ENCODE data around the gene OR1D5.
A peak's percentile ranks its signal among the peaks of the same experiment; 100 is the strongest.

OR1D5 gene

GRCh38 chr17:3040882-3041281 is 22.5 kb downstream of the OR1D5 start:
- no peak overlapping the region for H3K4me3 ChIP-seq (ENCODE audit: low read length)
- H4K20me1 ChIP-seq (ENCODE audit: insufficient read depth, low read length), result no peaks in the 10 kb centered on the region
- no peak overlapping the region for H3K9ac ChIP-seq (ENCODE audit: low read length)
- H3K79me2 ChIP-seq (ENCODE audit: low read length), result no peaks in the 10 kb centered on the region
- no peaks in the 10 kb centered on the region for H3K9me3 ChIP-seq (ENCODE audit: insufficient read depth, low read length)
- H2AFZ ChIP-seq (ENCODE audit: low read depth, low read length), result no peak overlapping the region
- TF ChIP-seq, protein P1, sequence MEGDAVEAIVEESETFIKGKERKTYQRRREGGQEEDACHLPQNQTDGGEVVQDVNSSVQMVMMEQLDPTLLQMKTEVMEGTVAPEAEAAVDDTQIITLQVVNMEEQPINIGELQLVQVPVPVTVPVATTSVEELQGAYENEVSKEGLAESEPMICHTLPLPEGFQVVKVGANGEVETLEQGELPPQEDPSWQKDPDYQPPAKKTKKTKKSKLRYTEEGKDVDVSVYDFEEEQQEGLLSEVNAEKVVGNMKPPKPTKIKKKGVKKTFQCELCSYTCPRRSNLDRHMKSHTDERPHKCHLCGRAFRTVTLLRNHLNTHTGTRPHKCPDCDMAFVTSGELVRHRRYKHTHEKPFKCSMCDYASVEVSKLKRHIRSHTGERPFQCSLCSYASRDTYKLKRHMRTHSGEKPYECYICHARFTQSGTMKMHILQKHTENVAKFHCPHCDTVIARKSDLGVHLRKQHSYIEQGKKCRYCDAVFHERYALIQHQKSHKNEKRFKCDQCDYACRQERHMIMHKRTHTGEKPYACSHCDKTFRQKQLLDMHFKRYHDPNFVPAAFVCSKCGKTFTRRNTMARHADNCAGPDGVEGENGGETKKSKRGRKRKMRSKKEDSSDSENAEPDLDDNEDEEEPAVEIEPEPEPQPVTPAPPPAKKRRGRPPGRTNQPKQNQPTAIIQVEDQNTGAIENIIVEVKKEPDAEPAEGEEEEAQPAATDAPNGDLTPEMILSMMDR (IDR thresholded peaks at IDR 0.05; ENCODE audit: low read depth, low read length), result no peak
- TF ChIP-seq EZH2phosphoT487 (IDR thresholded peaks at IDR 0.05; ENCODE audit: low read depth), result no peak
- peaks cover 4% of the 10 kb centered on the region; the same call in 1 of the 2 replicates for H3K4me1 ChIP-seq (ENCODE audit: low read length)
- H3K27ac ChIP-seq (ENCODE audit: low read length), result no peak overlapping the region
- peaks cover 5% of the 10 kb centered on the region for H3K27me3 ChIP-seq (ENCODE audit: low read depth, low read length)
- no peaks in the 10 kb centered on the region for H3K36me3 ChIP-seq (replicated peaks; ENCODE audit: low read depth, low read length)
- H3K4me2 ChIP-seq (ENCODE audit: low read length), result no peak overlapping the region

DNA sequence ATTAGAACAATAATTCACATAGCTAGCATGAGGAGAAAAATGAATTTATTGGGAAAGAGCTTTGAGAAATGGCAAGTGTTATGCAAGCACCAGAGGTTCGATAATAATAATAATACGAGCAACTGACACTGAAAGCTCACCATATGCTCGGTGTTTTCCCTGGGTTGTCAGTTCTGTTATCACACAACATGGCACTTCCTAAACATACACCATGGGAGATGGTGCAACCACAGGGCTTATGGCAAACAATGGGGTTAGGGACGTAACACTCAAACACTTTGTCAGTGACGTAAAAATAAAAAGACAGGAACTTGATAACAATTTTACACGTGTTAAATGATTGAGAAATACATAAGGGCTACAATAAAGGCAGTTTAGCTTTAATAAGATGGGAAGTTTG is 23.7 kb downstream of the OR1D5 start:
- H3K4me3 ChIP-seq (ENCODE audit: low read length), result no peak overlapping the region
- H3K27ac ChIP-seq (ENCODE audit: low read length), result no peak overlapping the region
- no peaks in the 10 kb centered on the region for H3K79me2 ChIP-seq (ENCODE audit: low read length)
- no peak overlapping the region for H3K9ac ChIP-seq (ENCODE audit: low read length)
- no peak overlapping the region for H2AFZ ChIP-seq (ENCODE audit: low read depth, low read length)
- H4K20me1 ChIP-seq (ENCODE audit: insufficient read depth, low read length), result no peaks in the 10 kb centered on the region
- no peaks in the 10 kb centered on the region for H3K9me3 ChIP-seq (ENCODE audit: insufficient read depth, low read length)
- H3K4me2 ChIP-seq (ENCODE audit: low read length), result 0 out of 2 replicates have a peak overlapping the region, but pooled peaks have one; percentile 20
- H3K27me3 ChIP-seq (ENCODE audit: low read depth, low read length), result peaks cover 6% of the 10 kb centered on the region
- TF ChIP-seq, protein P1 (IDR thresholded peaks at IDR 0.05; ENCODE audit: low read depth, low read length), result no peak
- no peak for TF ChIP-seq EZH2phosphoT487 (IDR thresholded peaks at IDR 0.05; ENCODE audit: low read depth)
- H3K36me3 ChIP-seq (replicated peaks; ENCODE audit: low read depth, low read length), result no peaks in the 10 kb centered on the region
- H3K4me1 ChIP-seq (ENCODE audit: low read length), result peaks cover 4% of the 10 kb centered on the region; the same call in 1 of the 2 replicates

DNA sequence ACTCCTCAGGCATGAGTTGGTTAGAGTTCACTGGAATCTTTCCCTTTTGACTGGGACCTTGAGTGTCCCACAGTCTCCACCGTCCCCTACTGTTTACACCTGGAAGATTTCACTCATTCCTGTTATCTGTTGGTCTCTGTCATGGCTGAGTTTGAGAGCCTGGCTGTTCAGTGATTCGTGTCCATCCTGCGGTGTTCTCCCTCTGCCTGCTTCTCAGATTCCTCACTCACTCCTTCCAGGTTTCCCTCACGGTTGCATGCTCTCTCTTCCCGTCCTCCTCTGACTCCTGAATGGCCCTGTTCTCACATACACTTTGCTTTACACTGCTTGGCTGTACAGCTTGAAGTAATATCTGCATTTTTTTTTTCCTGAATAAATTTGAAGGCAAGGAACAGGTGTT is 24.5 kb downstream of the OR1D5 start:
- Histone ChIP-seq H2AFZ (ENCODE audit: low read depth, low read length) (no peak overlapping the region), H3K36me3 (replicated peaks; ENCODE audit: low read depth, low read length) (no peaks in the 10 kb centered on the region), H3K4me1 (ENCODE audit: low read length) (peaks cover 4% of the 10 kb centered on the region; the same call in 1 of the 2 replicates), H3K9me3 (ENCODE audit: insufficient read depth, low read length) (no peaks in the 10 kb centered on the region), H3K4me2 (ENCODE audit: low read length) (no peak overlapping the region), H3K4me3 (ENCODE audit: low read length) (no peak overlapping the region), H3K27me3 (ENCODE audit: low read depth, low read length) (peaks cover 6% of the 10 kb centered on the region), H3K27ac (ENCODE audit: low read length) (no peak overlapping the region), H4K20me1 (ENCODE audit: insufficient read depth, low read length) (no peaks in the 10 kb centered on the region), H3K9ac (ENCODE audit: low read length) (no peak overlapping the region), H3K79me2 (ENCODE audit: low read length) (no peaks in the 10 kb centered on the region)
- TF ChIP-seq EZH2phosphoT487 (IDR thresholded peaks at IDR 0.05; ENCODE audit: low read depth), result no peak
- TF ChIP-seq, protein P1 (IDR thresholded peaks at IDR 0.05; ENCODE audit: low read depth, low read length), result no peak

- TF ChIP-seq, protein P1 (IDR thresholded peaks at IDR 0.05; ENCODE audit: low read depth, low read length), result no peak
- no peak for TF ChIP-seq EZH2phosphoT487 (IDR thresholded peaks at IDR 0.05; ENCODE audit: low read depth)
- Histone ChIP-seq H2AFZ (ENCODE audit: low read depth, low read length) (no peak overlapping the region), H3K9me3 (ENCODE audit: insufficient read depth, low read length) (no peaks in the 10 kb centered on the region)
Observed at GRCh38 chr17:3037259-3037658, 26.1 kb downstream of the OR1D5 start.

More at GRCh38 chr17:3037259-3037658, 26.1 kb downstream of the OR1D5 start:
- no peak overlapping the region for H3K27ac ChIP-seq (ENCODE audit: low read length)
- no peak overlapping the region for H3K4me2 ChIP-seq (ENCODE audit: low read length)
- H3K4me3 ChIP-seq (ENCODE audit: low read length), result no peak overlapping the region
- no peak overlapping the region for H3K9ac ChIP-seq (ENCODE audit: low read length)
- H3K4me1 ChIP-seq (ENCODE audit: low read length), result peaks cover 4% of the 10 kb centered on the region; the same call in 1 of the 2 replicates
- H3K79me2 ChIP-seq (ENCODE audit: low read length), result no peaks in the 10 kb centered on the region
- H3K36me3 ChIP-seq (replicated peaks; ENCODE audit: low read depth, low read length), result no peaks in the 10 kb centered on the region
- no peaks in the 10 kb centered on the region for H4K20me1 ChIP-seq (ENCODE audit: insufficient read depth, low read length)
- H3K27me3 ChIP-seq (ENCODE audit: low read depth, low read length), result peaks cover 6% of the 10 kb centered on the region

All from OCI-LY3 (cell line).